ENCODE data around the gene JAK1.
"Not testable (repeated sequence)": the region's sequence is repeated elsewhere in the genome, so short reads cannot be mapped to it uniquely, and the experiment has no call there.

Gene JAK1
- total RNA-seq: 197 to 449 (median 282) reads per million in 17 experiments

DNA sequence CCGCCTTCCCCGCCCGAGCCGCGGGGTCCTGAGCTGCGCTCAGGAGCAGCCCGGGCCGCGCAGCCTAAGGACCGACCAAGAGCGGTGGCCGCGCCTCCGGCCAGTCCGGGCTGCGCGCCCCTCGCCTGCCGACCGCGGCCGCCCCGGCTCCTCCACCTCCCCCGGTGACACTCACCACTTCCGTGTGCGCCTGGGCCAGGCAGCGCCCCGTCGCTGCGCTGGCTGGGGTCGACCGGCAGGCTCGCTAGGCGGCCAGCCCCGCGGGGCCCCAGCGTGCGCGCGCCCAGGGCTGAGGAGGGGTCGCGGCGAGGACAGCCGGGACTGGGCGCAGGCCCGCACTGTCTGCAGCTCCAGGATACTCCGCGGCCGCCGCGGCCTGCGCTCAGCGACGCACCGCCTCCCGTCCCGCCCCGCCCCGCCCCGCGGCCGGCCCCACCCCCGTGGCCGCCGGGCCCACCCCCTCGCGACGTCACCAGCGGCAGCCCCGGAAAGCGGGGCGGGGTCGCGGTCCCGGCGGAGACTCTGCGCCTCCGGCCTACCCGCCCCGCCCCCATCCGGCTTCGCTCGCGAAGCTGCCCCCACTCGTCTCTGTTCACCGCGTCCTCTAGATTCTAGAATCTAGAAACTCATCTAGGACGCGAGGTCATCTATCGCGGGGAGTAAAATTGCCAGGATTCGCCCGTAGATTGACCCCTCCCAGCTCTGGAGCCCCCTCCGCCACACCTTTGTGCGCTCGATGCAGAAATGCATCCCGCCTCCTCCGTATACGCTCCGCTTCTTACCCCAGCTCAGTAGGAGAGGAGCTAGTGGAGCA lies at the start of gene JAK1:
Gene JAK1 (minus strand): TSS at position 392 of the 814 bp plus-strand sequence. CDS start 80,285 bp downstream, outside the sequence.
- DNase-seq: peak; percentile 86 to 96 (median 92)

GRCh38 chr1:65014321-65014720 lies 48.0 kb upstream of the JAK1 start:
- no peak for DNase-seq

- DNase-seq: peak in 3 of 4 experiments; percentile 13 to 56 (median 41)
These were observed 45.6 kb upstream of the JAK1 start for GRCh38 chr1:65011983-65012382.

DNA sequence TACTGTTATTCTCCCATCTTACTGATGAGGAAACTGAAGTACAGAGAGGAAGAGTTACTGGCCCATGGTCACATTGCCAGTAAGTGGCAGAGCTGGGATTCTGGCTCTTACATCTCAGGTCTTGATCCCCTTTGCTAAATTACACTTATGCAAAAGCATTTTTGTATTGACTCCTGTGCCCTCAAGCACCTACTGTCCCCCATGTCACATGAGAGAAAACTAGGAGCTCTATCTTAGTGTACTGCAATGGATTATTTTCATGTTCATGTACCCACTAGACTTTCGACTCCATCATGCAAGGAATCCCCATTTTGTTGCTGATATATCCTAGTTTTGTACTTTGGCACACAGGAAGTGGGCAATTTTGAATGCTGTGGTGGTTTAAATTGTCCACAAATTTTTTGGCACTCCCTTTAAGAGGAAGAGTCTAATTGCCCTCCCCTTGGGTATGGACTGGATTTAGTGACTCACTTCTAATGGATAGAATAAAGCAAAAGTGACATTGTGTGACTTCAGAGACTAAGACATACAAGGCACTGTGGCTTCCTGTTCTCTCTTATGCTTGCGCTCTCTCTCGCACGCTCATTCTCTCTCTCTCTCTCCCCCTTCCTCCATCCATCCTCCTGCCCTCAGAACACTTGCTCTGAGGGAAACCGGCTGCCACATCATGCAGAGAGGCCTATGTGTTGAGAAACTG lies 43.5 kb upstream of the JAK1 start:
- peak in 1 of 4 experiments; percentile 38 for DNase-seq

- DNase-seq: no peak
These were observed 42.8 kb upstream of the JAK1 start for GRCh38 chr1:65009176-65009575.

- no peak for DNase-seq
These were observed 40.5 kb upstream of the JAK1 start for GRCh38 chr1:65006806-65007205.

- no peak for DNase-seq
These were observed 36.9 kb upstream of the JAK1 start for GRCh38 chr1:65003316-65003664.

GRCh38 chr1:65002508-65003315 lies 36.4 kb upstream of the JAK1 start:
- peak; percentile 87 to 96 (median 94) for DNase-seq

- DNase-seq: no peak
These were observed 35.8 kb upstream of the JAK1 start for GRCh38 chr1:65002156-65002507.

DNA sequence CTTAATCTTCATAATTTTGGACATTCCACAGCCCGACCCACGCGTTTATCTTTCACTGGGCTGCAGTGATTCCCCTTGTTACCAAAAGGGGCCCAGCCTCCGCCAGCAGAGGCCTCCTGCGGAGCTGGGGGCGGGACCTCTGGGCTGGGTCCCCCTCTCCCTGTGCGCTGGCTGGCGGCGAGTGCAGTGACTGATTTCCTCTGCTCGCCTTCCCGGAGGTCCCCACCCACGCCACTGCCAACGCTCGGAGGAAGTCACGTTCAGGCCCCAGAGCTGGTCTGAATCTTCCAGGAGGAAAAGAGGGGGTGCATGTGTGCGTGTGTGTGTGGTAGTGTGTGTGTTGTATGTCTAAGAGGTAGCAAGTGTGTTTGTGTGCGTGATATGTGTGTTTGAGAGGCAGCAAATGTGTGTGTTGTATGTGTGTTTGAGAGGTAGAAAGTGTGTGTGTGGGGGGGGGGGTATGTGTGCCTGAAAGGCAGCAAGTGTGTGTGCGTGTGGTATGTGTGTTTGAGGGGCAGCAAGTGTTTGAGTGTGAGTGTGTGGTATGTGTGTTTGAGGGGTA lies 35.0 kb upstream of the JAK1 start:
- DNase-seq: peak; percentile 85 to 93 (median 92)

GRCh38 chr1:64998425-64998948 lies 32.1 kb upstream of the JAK1 start:
- not testable (repeated sequence) for DNase-seq

DNA sequence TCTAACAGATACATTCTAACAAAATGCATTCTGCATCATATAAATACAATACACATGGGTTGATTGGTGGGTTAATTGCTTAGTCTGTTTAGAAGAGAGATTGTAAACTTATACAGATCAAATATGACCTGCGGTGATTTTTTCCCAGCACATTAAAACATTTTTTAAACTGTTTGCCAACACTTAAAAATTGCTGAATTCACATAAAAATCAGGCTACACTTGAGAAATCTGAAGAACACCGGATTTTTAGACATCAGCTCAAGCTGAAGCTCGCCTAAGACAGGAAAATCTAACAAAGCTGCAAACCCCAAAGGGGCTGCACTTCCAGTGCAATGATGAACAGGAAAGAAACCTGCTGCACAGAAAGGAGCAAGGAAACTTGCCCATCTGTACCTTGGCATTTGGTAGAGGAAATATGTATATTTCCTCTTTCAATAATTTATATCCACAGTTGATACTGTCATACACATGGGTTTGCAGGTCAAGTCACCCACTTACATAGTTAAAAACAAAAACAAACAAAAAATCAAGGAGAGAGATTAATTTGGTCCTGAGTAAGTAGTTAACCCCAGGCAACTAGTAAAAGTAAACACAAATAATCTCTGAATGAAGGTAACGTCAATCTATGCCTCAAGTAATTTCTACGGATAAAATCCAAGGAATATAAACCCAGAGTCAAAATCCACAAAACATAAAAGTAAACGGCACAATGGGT lies 30.4 kb upstream of the JAK1 start:
- DNase-seq: no peak

GRCh38 chr1:64995316-64995715 lies 29.0 kb upstream of the JAK1 start:
- no peak for DNase-seq

GRCh38 chr1:64986903-64987871 lies 20.8 kb upstream of the JAK1 start:
- DNase-seq: peak; percentile 51 to 80 (median 66)

GRCh38 chr1:64984737-64985136 lies 18.4 kb upstream of the JAK1 start:
- DNase-seq: no peak

GRCh38 chr1:64984106-64984505 lies 17.8 kb upstream of the JAK1 start:
- DNase-seq: peak in 1 of 4 experiments; percentile 15

- no peak for DNase-seq
These were observed 16.8 kb upstream of the JAK1 start for GRCh38 chr1:64983110-64983509.

DNA sequence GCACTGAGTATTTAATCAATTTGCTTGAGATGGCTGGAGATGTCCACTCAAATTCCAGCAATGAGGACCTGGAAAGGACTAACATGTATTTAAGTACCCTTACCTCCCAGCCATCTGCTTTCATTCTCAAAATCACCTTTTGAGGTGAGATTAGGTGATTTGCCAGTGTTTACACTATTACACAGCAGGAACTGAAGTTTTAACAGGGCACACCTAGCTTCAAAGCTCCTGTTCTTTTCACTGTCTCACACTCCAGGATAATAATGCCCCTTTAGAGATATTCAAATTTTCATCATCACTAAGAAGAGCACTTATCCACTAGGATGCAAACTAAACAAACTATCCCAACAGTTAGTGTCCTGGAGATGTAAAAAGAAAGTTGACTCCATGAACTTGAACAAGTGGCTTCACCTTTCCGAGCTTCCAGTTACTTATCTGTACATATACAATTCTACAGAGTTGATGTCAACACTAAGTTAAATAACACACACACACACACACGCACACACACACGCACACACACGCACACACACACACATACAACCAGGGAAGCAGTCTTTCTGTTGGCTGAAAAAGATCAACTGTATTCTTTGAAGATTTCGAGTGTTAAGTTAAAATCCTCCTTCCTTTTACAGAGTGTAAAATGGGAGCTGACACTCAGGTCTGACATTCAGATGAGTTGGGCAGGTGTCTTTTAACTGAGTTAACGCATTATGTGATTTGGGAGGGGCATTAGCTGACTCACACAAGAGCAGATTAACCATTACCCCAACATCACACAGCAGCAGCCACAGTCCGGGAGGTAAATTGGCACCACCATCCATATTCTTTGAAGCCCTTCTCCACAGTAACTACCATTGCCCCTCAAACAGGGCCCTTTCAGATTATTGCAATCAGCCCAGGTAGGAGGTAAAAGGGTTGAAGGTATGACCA lies 15.5 kb upstream of the JAK1 start:
- no peak for DNase-seq

Data from suppressor macrophage (primary cell).